Activated naive CD4-positive, alpha-beta T cell treated with anti-CD3 and anti-CD28 coated beads, Interleukin-2, amount 50 U/mL, for 16 hours (primary cell): ENCODE results near the gene CBLC.

Experiments used
- DNase-seq: peaks from one replicate; pipeline ENCODE4 v3.0.0-alpha.2; 2020

Gene CBLC

DNA sequence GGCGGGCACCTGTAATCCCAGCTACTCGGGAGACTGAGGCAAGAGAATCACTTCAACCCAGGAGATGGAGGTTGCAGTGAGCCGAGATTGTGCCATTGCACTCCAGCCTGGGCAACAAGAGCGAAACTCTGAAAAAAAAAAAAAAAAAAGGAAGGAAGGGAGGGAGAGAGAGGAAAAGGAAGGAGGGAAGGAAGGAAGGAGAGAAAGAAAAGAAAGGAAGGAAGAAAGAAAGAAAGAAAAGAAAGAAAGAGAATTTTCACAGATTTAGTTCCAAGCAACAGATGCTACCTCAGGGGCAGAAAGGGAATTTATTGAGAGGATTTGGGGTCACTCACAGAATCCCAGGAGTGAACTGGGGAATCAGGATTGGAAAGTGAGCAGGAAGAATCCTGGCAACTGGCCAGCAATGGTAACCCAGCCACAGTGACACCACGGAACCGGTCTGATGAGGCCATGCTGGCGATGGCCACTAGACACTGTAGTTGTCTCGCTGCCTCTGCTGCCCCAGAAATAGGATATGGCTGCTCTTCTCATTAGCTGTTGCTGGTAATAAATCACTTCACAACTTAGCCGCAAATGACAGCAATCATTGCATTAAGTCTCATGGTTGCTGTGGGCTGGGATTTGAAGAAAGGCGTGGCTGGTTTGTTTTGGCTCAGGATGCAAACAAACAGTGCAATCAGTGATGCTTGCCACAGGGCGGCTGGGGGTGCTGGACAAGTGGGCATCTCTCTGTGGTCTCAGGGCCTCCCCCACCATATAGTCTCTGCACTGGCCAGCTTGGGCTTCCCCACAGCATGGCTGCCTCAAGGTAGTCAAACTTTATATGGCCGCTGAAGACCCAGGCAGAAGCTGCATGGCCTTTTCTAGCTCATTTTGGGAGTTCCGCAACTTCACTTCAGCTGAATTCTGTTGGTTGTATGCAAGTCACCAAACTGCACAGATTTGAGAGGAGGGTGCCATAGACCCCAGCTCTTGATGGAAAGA, 26.0 kb downstream of the CBLC start:
- DNase-seq: no peak

DNA sequence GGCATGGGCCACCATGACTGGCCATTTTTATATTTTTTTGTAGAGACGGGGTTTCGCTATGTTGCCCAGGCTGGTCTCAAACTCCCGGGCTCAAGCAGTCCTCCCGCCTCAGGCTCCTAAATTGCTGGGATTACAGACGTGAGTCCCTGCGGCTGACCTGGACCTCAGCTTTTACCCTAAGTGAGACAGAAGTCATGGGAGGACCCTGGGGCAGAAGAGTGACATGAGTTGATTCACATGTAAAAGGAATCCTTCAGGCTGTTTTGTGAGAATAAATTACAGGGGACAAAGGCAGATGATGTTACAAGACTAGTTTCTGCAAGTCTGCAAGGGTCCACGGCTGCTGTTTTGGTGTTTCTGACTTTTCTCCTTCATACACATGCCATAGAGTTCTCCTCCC, 28.6 kb downstream of the CBLC start:
- DNase-seq: no peak

DNA sequence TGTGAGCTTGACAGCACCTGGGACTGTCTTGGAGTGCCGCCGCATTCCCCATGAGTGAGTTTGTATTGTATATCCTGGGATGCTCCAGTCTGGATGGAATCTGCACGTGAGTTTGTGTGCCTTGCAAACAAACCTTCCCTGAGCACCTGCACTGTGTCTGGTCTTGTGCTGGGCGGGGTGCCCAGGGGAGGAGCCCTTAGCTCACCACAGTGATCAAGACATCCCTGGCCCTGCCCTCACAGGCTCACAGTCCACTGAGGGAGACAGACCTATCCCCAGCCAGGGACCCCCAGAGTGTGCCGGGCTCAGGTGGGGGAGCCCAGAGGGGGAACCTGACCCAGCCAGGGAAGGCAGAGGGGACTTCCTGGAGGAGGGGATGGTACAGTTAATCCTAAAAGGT, 29.5 kb downstream of the CBLC start:
- no peak for DNase-seq

DNA sequence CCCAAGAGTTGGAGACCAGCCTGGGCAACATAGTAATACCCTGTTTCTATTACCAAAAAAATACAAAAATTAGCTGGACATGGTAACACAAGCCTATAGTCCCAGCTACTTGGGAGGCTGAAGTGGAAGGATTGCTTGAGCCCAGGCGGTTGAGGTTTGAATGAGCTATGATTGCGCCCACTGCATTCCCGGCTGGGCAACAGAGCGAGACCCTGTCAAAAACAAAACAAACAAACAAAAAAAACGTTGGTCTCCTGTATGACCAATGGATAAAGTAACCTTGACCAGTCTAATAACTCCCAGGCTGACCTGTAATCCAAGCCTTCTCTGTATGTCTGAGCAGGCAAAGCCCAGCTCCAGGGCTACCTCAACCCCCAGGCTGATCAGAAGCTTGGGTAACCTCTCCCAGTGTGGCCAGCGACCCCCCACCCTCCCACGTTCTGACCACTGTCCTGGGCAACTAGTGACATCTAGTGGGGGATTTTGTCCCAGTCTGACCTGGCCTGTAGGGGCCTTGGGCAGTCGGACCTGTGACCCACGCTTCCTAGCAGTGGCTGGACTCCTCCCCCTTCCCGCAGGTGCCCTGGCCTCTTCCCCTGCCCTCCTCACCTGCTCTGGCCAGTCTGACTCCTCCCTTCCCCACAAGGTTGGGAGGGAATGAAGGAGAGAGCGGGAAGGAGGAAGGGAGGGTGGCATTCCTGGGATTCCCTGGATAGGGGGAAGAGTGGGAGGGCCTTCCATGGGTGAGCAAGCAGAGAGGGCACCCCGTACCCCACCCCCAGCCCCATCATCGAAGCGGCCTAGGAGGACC, 30.2 kb downstream of the CBLC start:
- DNase-seq: no peak

DNA sequence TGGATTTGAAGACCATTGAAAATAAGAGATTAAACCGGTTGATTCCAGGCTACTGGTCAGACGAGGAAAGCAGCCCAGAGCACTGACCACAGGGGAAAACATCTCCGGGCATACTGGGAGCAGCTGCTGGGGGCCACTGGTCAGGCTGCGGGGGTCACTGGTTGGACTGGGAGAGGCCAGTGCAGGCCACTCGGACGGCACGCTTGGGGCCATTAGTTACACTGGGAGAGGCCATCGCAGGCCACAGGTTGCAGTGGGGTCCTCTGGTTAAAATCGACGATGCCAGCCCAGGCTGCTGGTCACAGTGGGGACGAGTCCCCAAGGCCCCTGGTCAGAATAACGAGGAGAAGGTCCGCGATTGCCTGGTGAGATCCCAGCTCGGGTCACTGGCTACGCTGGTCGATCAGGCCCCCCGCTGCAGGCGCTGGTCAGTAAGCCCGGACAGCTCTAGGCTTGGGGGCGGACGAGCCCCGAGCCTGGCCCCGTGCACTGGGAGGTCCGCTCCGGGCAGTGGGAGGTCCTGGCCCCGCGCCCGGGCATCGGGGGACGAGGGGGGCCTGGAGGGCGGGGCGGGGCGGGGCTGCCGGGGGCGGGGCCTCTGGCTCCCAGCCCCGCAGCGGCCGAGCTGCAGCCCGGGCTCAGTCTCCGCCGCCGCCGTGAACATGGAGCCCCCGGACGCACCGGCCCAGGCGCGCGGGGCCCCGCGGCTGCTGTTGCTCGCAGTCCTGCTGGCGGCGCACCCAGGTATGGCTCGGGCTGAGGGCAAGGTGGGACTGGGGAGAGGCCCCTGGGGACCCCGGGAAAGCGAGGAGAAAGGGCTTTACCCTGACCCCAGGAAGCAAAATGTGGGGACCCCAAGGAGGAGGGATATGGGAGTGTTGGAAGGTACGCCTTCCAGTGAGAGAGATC, 31.0 kb downstream of the CBLC start, which contains the start of gene BCAM:
TSS of gene BCAM (plus strand) at position 641 of the 909 bp plus-strand sequence. CDS start at position 663, 22 bp downstream.
- DNase-seq: no peak

DNA sequence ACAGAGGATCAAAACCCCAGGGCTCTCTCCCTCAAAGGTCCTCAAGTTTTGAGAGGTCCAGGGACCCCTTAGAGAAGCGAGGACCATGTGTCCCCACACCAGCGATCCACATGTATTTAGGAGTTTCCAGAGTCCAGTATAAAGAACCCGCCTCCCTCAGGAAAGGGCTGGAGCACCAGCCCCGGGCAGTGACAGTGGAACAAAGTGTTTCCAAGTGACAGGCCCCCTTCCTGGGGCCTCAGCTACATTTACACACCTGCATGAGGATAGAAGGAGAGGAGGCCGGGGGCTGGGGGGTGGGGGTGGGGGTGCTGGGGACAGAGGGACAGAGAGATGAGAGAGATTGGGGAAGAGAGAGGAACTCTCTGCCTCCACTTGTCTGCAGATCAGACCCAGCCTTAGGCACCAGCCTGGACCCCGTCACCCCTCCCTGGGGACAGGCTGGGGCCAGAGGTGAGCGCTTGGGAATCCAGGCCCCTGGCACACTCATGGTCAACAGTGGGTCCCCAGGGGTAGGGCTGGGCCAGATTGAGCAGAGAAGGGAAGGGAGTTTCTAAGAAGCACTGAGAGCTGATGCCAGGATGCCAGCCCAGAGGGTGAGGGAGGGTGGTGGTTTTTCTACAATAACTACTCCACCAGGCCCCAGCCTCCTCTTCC, 32.0 kb downstream of the CBLC start:
- no peak for DNase-seq

DNA sequence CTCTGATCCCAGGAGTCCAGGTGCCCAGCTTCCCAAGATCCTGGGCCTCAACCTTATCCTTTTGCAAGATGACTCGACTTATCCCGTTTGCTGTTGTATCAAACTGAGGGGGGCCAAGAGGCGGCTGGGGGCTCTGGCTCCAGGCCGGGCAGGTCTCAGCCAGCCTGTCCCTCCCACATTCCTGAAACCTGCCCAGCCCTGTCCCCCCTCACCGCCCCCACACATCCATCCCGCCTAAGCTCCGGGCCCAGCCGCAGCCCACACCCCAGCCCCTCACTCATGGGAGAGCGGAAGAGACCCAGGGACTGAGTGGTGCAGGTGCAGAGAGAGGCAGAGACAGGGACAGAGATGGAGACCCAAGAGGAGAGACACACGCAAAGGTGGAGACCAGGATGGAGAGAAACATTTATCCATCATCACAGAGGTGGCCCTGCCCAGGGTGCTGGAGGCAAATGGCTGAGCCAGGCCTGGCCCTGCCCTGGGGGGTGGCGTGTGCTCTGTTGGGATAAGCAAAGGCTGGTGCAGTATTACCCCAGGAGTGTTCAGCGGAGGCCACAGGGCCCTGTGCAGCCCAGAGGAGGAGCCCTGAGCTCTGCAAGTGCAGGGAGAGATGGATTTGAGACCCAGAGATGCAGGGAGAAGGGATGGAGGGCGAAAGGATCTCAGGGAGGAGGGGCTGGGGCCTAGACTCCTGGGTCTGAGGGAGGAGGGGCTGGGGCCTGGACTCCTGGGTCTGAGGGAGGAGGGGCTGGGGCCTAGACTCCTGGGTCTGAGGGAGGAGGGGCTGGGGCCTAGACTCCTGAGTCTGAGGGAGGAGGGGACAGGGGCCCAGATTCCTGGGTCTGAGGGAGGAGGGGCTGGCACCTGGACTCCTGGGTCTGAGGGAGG, 32.8 kb downstream of the CBLC start:
- no peak for DNase-seq

DNA sequence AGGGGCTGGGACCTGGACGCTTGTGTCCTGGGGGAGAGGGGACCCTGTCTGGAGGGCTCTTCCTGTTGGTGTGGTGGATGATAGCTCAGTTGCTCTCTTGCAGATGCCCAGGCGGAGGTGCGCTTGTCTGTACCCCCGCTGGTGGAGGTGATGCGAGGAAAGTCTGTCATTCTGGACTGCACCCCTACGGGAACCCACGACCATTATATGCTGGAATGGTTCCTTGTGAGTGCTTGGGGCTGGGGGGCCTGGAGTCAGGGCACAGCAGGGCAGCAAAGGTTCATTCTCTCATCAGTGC, 33.4 kb downstream of the CBLC start:
- DNase-seq: no peak

DNA sequence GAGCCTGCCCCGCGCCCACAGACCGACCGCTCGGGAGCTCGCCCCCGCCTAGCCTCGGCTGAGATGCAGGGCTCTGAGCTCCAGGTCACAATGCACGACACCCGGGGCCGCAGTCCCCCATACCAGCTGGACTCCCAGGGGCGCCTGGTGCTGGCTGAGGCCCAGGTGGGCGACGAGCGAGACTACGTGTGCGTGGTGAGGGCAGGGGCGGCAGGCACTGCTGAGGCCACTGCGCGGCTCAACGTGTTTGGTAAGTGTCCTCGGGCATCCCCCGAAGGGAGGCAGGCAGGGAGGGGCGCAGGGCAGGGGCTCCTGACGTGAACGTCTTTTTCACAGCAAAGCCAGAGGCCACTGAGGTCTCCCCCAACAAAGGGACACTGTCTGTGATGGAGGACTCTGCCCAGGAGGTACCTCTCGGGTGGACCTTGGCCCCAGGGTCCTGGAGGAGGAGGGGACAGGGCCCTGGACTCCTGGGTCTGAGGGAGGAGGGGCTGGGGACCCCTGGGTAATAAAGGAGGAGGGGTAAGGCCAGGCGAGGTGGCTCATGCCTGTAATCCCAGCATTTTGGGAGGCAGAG, 34.5 kb downstream of the CBLC start:
- DNase-seq: no peak

DNA sequence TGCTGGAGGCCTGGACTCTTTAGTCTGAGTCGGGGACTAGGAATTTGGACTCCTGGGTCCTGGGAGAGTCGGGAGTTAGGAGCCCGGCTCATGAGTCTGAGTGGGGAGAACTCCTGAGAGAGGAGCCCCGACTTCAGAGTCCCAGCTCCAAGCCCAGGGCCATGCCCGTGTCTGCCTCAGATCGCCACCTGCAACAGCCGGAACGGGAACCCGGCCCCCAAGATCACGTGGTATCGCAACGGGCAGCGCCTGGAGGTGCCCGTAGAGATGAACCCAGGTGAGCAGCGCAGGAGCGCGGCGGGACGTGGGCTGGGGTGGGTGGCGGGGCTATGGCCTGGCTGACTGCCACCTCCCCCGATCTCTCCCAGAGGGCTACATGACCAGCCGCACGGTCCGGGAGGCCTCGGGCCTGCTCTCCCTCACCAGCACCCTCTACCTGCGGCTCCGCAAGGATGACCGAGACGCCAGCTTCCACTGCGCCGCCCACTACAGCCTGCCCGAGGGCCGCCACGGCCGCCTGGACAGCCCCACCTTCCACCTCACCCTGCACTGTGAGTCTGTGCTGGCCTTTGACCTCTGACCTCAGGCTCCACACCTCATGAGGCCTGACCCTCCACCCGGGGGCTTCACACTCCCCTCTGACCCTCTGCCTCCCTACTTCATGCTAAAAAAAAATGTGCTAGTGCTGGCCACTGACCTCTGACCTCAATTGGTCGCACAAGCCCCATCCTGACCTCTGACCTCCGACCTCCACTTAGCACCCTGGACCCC, 35.6 kb downstream of the CBLC start:
- no peak for DNase-seq

DNA sequence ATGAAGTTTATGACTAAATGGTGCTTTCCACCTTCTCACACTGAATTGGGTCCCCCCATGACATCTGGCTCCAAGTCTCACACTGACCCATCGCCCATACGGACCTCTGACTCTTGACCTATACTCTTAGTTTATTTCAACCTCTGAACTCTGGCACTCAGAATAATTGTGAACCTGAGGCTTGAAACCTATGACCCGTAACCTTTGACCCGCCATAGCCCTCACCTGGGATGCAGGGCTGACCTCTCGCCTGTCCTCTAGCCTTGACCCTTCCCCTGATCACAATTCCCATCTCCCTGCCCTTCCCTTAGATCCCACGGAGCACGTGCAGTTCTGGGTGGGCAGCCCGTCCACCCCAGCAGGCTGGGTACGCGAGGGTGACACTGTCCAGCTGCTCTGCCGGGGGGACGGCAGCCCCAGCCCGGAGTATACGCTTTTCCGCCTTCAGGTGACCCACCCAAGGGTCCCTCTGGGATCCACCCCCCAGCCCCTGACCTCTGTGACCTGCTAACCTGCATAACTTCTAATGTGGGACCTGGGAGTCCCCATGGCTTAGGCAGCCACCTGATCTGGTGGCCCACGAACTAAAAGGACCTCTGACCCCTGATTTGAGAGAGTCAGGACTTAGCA, 36.3 kb downstream of the CBLC start:
- DNase-seq: no peak

DNA sequence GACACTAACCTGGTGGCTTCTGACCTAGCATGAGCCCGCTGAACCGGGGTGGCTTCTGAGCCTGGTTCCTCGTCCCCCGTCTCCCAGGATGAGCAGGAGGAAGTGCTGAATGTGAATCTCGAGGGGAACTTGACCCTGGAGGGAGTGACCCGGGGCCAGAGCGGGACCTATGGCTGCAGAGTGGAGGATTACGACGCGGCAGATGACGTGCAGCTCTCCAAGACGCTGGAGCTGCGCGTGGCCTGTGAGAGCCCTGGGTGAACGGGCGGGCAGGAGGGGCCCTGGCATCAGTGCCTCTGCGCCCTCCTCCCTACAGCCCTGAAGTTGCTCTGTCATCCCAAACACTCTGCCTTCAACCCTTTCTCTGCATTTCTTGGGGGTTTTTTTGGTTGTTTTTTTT, 36.8 kb downstream of the CBLC start:
- no peak for DNase-seq

DNA sequence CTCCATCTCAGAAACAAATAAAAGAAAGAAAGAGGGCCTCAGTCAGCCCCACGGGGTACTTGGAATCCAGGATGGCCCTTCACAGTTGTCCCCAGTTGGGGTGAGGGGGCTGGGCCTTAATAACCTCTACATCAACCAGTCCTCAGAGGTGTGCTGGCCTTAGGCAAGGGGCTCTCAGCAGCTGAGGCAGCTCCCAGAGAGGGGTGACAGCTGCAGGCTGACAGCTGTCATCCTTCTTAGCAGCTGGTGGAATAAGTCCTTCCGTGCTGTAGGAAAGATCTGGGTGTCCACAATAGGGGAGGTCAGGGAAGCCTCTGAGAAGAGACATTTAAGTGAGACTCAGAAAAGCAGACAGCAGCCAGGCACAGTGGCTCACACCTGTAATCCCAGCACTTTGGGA, 38.6 kb downstream of the CBLC start:
- DNase-seq: no peak

DNA sequence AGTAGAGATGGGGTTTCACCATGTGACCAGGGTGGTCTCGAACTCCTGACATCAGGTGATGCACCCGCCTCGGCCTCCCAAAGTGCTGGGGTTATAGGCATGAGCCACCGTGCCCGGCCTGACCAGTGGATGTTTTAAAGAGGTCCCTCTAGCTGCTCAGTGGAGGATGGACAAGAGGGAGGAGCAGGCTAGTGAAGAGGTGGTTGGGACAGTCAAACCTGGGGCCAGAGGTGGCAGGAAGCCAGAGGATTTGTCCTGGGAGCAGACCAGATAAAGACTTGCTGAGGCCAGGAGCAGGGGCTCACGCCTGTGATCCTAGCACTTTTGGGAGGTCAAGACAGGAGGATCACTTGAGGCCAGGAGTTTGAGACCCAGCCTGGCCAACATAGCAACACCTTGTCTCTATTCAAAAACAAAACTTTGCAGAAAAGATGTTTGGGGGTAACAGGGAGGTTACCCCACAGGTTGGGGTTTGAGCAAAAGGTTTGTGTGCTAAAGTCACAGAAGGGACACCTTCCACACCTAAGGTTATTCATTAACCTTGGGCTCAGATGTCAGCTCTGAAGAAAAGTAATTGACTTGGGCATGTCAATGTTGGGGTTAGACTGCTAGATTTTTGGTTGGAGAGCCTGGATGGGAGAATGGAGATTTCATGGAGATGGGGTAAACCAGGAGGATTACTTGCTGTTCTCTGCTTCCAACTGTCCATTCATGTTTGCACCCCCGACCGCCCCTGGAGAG, 40.2 kb downstream of the CBLC start:
- no peak for DNase-seq

DNA sequence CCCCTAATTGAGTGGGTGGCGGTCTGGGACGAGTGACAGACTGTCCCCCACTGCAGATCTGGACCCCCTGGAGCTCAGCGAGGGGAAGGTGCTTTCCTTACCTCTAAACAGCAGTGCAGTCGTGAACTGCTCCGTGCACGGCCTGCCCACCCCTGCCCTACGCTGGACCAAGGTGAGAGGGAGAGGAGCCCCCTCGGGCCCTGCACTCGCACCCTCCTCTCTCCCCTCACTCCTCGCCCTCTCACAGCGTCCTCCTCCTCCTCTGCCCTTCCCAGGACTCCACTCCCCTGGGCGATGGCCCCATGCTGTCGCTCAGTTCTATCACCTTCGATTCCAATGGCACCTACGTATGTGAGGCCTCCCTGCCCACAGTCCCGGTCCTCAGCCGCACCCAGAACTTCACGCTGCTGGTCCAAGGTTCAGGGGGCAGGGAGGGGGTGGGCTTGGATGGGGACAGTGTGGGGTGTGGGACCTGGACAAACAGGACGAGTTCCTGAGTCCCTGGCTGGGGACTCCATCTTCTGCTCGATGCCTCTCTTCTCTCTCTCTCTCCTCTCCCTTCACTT, 40.9 kb downstream of the CBLC start:
- DNase-seq: no peak

DNA sequence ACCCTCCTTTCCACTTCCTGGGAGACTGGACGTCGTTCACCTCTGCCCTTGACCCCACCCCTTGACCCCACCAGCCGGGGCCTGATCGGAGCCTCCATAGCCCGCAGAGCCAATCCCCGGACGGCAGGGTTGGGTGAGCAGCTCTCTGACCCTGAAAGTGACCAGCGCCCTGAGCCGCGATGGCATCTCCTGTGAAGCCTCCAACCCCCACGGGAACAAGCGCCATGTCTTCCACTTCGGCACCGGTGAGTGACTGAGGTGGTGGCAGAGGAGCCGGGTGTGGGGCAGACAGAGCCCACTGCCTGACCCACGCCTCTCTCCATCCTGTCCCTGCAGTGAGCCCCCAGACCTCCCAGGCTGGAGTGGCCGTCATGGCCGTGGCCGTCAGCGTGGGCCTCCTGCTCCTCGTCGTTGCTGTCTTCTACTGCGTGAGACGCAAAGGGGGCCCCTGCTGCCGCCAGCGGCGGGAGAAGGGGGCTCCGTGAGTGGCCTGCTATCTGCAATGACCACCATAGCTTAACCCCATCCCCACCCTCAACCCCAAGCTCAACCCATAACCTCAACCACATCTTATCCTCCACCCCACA, 41.6 kb downstream of the CBLC start:
- no peak for DNase-seq

DNA sequence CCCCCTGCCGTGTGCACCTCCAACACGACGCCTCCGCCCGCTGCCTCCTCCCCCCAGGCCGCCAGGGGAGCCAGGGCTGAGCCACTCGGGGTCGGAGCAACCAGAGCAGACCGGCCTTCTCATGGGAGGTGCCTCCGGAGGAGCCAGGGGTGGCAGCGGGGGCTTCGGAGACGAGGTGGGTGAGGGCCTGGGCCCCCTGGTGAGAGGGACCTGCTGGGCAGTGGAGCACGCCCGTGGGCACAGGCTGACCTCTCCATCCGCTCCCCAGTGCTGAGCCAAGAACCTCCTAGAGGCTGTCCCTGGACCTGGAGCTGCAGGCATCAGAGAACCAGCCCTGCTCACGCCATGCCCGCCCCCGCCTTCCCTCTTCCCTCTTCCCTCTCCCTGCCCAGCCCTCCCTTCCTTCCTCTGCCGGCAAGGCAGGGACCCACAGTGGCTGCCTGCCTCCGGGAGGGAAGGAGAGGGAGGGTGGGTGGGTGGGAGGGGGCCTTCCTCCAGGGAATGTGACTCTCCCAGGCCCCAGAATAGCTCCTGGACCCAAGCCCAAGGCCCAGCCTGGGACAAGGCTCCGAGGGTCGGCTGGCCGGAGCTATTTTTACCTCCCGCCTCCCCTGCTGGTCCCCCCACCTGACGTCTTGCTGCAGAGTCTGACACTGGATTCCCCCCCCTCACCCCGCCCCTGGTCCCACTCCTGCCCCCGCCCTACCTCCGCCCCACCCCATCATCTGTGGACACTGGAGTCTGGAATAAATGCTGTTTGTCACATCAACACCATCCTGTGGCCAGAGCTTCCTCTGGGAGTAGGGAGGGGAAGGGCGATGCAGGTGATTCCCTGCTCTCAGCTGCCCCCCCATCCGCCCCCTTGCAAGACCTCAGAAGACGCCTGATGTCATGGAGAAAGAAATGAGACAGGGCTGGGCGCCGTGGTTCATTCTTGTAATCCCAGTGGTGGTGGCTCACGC, 43.2 kb downstream of the CBLC start:
- DNase-seq: no peak
